ENCODE measurements around the gene KIF6. TPM values are rescaled to one million over a fixed set of nuclear protein-coding genes. Genes with fewer than 3 reads are reported as not detected.

Gene KIF6
- total and polyA plus RNA-seq, 2 donors (not counting 1 experiment from before 2014, with no cell fraction given), result not detected

DNA sequence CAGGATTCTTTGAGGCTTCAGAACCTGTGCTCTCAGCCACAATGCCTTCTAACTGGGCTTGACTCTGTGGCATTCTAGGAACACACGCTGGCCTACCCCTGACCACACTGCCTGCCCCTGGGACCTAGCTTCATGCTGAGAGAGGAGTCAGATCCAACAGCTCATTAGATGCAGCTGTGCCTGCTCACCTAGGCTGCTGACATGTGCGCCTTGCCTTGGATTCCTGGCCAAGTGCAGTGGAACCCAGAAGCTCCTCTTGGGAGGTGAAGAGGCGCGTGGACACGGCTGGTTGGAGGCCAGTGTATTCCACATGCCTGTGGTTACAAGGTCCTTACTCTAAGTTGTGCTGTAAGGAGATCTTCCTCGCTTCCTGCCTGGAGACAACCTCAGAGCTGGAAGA is 378.0 kb downstream of the KIF6 start:
- H3K4me1 Mint-ChIP-seq, result peaks cover 9% of the 10 kb centered on the region
- H3K27me3 Mint-ChIP-seq, result no peaks in the 10 kb centered on the region
- peak overlapping the region; percentile 10 for H3K27ac Mint-ChIP-seq
- ChIA-PET CTCF (interaction anchor here (1.0 to 2.2 kb wide), 12 partner anchors 9 to 1692 kb away, joined by 3 to 8 read pairs (median 4); partner anchors contain the start of gene UNC5CL), POLR2A (no interaction called here)
- H2AFZ ChIP-seq (ENCODE audit: insufficient read depth, low read depth, low read length, poor library complexity, severe bottlenecking), result no peak overlapping the region
- no peak for DNase-seq
- H3K4me1 ChIP-seq (ENCODE audit: control insufficient read depth in 2 of 2, insufficient read depth in 2 of 2, low read length in 2 of 2), result peaks cover 18 to 19% of the 10 kb centered on the region in 2 donors
- H3K4me3 ChIP-seq (ENCODE audit: control extremely low read depth in 1 of 5, extremely low read depth in 1 of 5, insufficient read depth in 1 of 5, low read depth in 2 of 5, low read length in 4 of 5), result no peak overlapping the region
- H3K4me3 Mint-ChIP-seq, result no peak overlapping the region
- TF ChIP-seq EZH2 (IDR thresholded peaks at IDR 0.05; ENCODE audit: borderline replicate concordance, insufficient read depth, low read depth, low read length, poor library complexity, severe bottlenecking) (no peak), CTCF (IDR thresholded peaks at IDR 0.05) (no peak)
- H3K36me3 ChIP-seq (replicated peaks in 1 of 2; ENCODE audit: control extremely low read depth in 1 of 2, control insufficient read depth in 1 of 2, extremely low read depth in 1 of 2, insufficient read depth in 2 of 2, low read length in 1 of 2), result no peaks in the 10 kb centered on the region
- peaks cover 0 to 10% (median 0%) of the 10 kb centered on the region in 3 donors for H3K9me3 ChIP-seq (ENCODE audit: control extremely low read depth in 1 of 3, control insufficient read depth in 2 of 3, insufficient read depth in 1 of 3, low read length in 2 of 3)
- no peak overlapping the region for H3K4me2 ChIP-seq (replicated peaks; ENCODE audit: low read depth, low read length, poor library complexity, severe bottlenecking)
- intact Hi-C loops (cut with micrococcal nuclease), result no loop called here
- 84% methylated on average over 3 of the region's 6 CpGs for WGBS (ENCODE audit: insufficient coverage)
- H3K79me2 ChIP-seq (ENCODE audit: control insufficient read depth, insufficient read depth, low read length), result no peaks in the 10 kb centered on the region
- no peak for ATAC-seq (ENCODE audit: low read depth)
- H3K9ac ChIP-seq (ENCODE audit: low read length), result no peak overlapping the region
- no peaks in the 10 kb centered on the region for H3K27me3 ChIP-seq (replicated peaks in 1 of 4; ENCODE audit: control extremely low read depth in 1 of 4, control insufficient read depth in 3 of 4, insufficient read depth in 4 of 4, low read length in 3 of 4)
- H3K9me3 Mint-ChIP-seq (ENCODE audit: insufficient read depth), result peaks cover 2% of the 10 kb centered on the region
- H3K27ac ChIP-seq (ENCODE audit: low read length in 2 of 2), result no peak overlapping the region
- no peaks in the 10 kb centered on the region for H4K20me1 ChIP-seq (ENCODE audit: control insufficient read depth, insufficient read depth, low read length, poor library complexity, severe bottlenecking)

DNA sequence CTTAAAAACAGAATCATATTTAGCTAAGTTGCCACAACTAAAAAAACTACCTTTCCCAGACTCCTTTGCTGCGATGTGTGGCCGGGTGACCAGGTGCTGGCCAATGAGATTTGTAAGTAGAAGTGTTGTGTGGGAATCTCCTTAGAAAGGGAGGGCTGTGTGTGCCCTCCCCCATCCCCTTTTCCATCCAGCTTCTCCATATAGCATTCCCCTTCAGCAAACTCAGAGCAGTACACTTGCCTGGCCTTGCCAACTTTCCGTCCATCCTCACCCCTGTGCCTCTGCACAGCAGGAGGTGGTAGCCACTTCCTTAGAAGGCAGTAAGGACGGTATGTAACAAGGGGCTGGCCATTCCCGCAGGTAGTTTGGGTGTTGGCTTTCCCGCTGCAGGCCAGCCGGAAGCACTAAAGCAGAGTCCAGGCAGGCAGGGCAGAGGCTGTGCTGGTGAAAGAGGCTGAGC is 380.4 kb downstream of the KIF6 start:
- H3K27me3 ChIP-seq (replicated peaks in 1 of 4; ENCODE audit: control extremely low read depth in 1 of 4, control insufficient read depth in 3 of 4, insufficient read depth in 4 of 4, low read length in 3 of 4), result no peaks in the 10 kb centered on the region
- intact Hi-C loops (cut with micrococcal nuclease), result no loop called here
- DNase-seq, result no peak
- peaks cover 0 to 10% (median 0%) of the 10 kb centered on the region in 3 donors for H3K9me3 ChIP-seq (ENCODE audit: control extremely low read depth in 1 of 3, control insufficient read depth in 2 of 3, insufficient read depth in 1 of 3, low read length in 2 of 3)
- no peak overlapping the region for H2AFZ ChIP-seq (ENCODE audit: insufficient read depth, low read depth, low read length, poor library complexity, severe bottlenecking)
- no peak overlapping the region for H3K4me3 ChIP-seq (ENCODE audit: control extremely low read depth in 1 of 5, extremely low read depth in 1 of 5, insufficient read depth in 1 of 5, low read depth in 2 of 5, low read length in 4 of 5)
- peak overlapping the region; percentile 69 for H3K27ac Mint-ChIP-seq
- peak overlapping the region in 1 of 2 donors; percentile 81 for H3K27ac ChIP-seq (ENCODE audit: low read length in 2 of 2)
- WGBS (ENCODE audit: insufficient coverage), result 94% methylated on average over 4 of the region's 7 CpGs
- H3K9ac ChIP-seq (ENCODE audit: low read length), result no peak overlapping the region
- H3K4me2 ChIP-seq (replicated peaks; ENCODE audit: low read depth, low read length, poor library complexity, severe bottlenecking), result no peak overlapping the region
- peaks cover under 1% of the 10 kb centered on the region for H3K27me3 Mint-ChIP-seq
- no peaks in the 10 kb centered on the region for H3K79me2 ChIP-seq (ENCODE audit: control insufficient read depth, insufficient read depth, low read length)
- ChIA-PET CTCF (interaction anchor here (0.6 kb wide), 1 partner anchor 985 kb away, joined by 3 read pairs; no protein-coding TSS in a partner anchor), POLR2A (no interaction called here)
- TF ChIP-seq CTCF (IDR thresholded peaks at IDR 0.05), result no peak
- TF ChIP-seq EZH2 (IDR thresholded peaks at IDR 0.05; ENCODE audit: borderline replicate concordance, insufficient read depth, low read depth, low read length, poor library complexity, severe bottlenecking), result no peak
- H3K9me3 Mint-ChIP-seq (ENCODE audit: insufficient read depth), result peaks cover 2% of the 10 kb centered on the region
- H3K4me3 Mint-ChIP-seq, result no peak overlapping the region
- H3K4me1 Mint-ChIP-seq, result peaks cover 9% of the 10 kb centered on the region
- H3K36me3 ChIP-seq (replicated peaks in 1 of 2; ENCODE audit: control extremely low read depth in 1 of 2, control insufficient read depth in 1 of 2, extremely low read depth in 1 of 2, insufficient read depth in 2 of 2, low read length in 1 of 2), result no peaks in the 10 kb centered on the region
- ATAC-seq (ENCODE audit: low read depth), result no peak
- H3K4me1 ChIP-seq (ENCODE audit: control insufficient read depth in 2 of 2, insufficient read depth in 2 of 2, low read length in 2 of 2), result peaks cover 40 to 42% of the 10 kb centered on the region in 2 donors
- H4K20me1 ChIP-seq (ENCODE audit: control insufficient read depth, insufficient read depth, low read length, poor library complexity, severe bottlenecking), result no peaks in the 10 kb centered on the region

All from B cell (primary cell).